ENCODE measurements around the gene TNFRSF21.

- TF ChIP-seq CTCF (IDR thresholded peaks at IDR 0.05) = no peak
- TF ChIP-seq EZH2 (IDR thresholded peaks at IDR 0.05; ENCODE audit: borderline replicate concordance, insufficient read depth, low read depth, low read length, poor library complexity, severe bottlenecking) = no peak
Observed at GRCh38 chr6:47318236-47318989, 8.7 kb upstream of the TNFRSF21 start.
